ENCODE measurements around the gene DUSP21. TPM values are rescaled to one million over a fixed set of nuclear protein-coding genes. Genes with fewer than 3 reads are reported as not detected.

DUSP21 gene
- total RNA-seq, 1 experiment from 2014 or later = not detected

DNA sequence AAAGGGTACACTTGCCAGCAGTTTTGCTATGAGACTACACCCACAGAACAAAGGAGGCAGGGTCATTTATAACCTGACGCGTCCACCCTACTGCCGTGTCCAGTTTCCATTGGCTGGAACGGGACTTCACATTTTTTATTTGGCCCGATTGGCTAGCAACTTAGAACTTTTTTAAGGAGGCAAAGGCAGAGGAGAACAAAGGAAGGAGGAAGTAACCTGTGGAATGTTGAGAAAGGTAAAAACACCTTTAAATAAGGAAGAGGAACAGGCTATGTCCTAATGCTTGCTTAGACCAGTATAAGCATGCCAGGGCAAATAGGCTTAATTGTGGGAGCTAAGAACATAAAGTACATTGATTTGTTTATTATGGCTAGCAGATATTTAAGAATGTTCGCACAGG, 47.8 kb downstream of the DUSP21 start:
- intact Hi-C loops (cut with micrococcal nuclease) = no loop called here
- peaks cover 84% of the 10 kb centered on the region for H3K79me2 ChIP-seq (ENCODE audit: insufficient read depth, low read length)
- H3K27ac ChIP-seq (ENCODE audit: low read depth, low read length) = no peak overlapping the region

More for the DNA sequence above, 47.8 kb downstream of the DUSP21 start:
- Histone ChIP-seq H2AFZ (ENCODE audit: low read depth, low read length, poor library complexity, severe bottlenecking) (no peak overlapping the region), H4K20me1 (ENCODE audit: insufficient read depth) (no peaks in the 10 kb centered on the region), H3K4me1 (ENCODE audit: control insufficient read depth in 1 of 2, insufficient read depth in 2 of 2, low read length in 2 of 2) (peaks cover 3 to 16% of the 10 kb centered on the region in 2 experiments), H3K4me3 (replicated peaks in 1 of 2; ENCODE audit: low read depth in 1 of 2, low read length in 2 of 2) (no peak overlapping the region), H3K9ac (ENCODE audit: low read length) (no peak overlapping the region), H3K9me2 (ENCODE audit: insufficient read depth) (no peaks in the 10 kb centered on the region), H3K9me3 (ENCODE audit: control insufficient read depth in 1 of 2, insufficient read depth in 1 of 2, low read depth in 1 of 2, low read length in 2 of 2) (no peaks in the 10 kb centered on the region), H3K27me3 (ENCODE audit: insufficient read depth, low read length) (no peaks in the 10 kb centered on the region), H3K36me3 (ENCODE audit: control insufficient read depth in 1 of 2, insufficient read depth in 2 of 2, low read length in 2 of 2) (no peaks in the 10 kb centered on the region), H3K4me2 (ENCODE audit: low read length) (no peak overlapping the region)
- DNase-seq (ENCODE audit: low read depth, low spot score) = no peak
- ChIA-PET CTCF (no interaction called here), POLR2A (no interaction called here), RAD21 (ENCODE audit: low non-redundant PET in 1 of 2, low total read pairs in 2 of 2, uncharacterized antibody in 2 of 2, unreplicated experiment in 2 of 2) (no interaction called here)
- no TSS peak for BruUV-seq (replicated peaks)
- no peak for ATAC-seq
- TF ChIP-seq FOSL1 (IDR thresholded peaks at IDR 0.05; ENCODE audit: low read depth) = no peak
- TF ChIP-seq ZFX (IDR thresholded peaks at IDR 0.05) = no peak
- no peak for TF ChIP-seq RAD21 (IDR thresholded peaks at IDR 0.05; ENCODE audit: low read depth)
- TF ChIP-seq SP1 (IDR thresholded peaks at IDR 0.05; ENCODE audit: low read depth) = no peak

Other genes starting within 250 kb of the DUSP21 start
- 21.0 TPM for gene KDM6A, start 29.2 kb downstream of the DUSP21 start, total RNA-seq (2021; ENCODE audit: unreplicated experiment)

Data from HCT116 (cell line).